GM19463 (cell line): ENCODE results near the gene LRRC49.
"Not testable (repeated sequence)": the region's sequence is repeated elsewhere in the genome, so short reads cannot be mapped to it uniquely, and the experiment has no call there.

Source experiments
- ATAC-seq: cut with Tn5 transposase; IDR thresholded peaks from one replicate; pipeline ENCODE4 v1.9.1; 2021; ENCODE audit warnings: mild to moderate bottlenecking, moderate library complexity; ENCODE audit not compliant: unreplicated experiment

The LRRC49 gene

GRCh38 chr15:70974004-70974832 is 81.6 kb downstream of the LRRC49 start:
- ATAC-seq = no peak

GRCh38 chr15:70976851-70977250 is 84.2 kb downstream of the LRRC49 start:
- ATAC-seq = no peak

- no peak for ATAC-seq
Measured at GRCh38 chr15:70995383-70995970, 102.9 kb downstream of the LRRC49 start.

- no peak for ATAC-seq
Measured at GRCh38 chr15:70998319-70998718, 105.7 kb downstream of the LRRC49 start.

GRCh38 chr15:71002316-71002715 is 109.7 kb downstream of the LRRC49 start:
- no peak for ATAC-seq

- no peak for ATAC-seq
Measured at GRCh38 chr15:71003319-71003718, 110.7 kb downstream of the LRRC49 start.

- not testable (repeated sequence) for ATAC-seq
Measured at GRCh38 chr15:71004506-71004905, 111.9 kb downstream of the LRRC49 start.

GRCh38 chr15:71005895-71006294 is 113.3 kb downstream of the LRRC49 start:
- no peak for ATAC-seq

GRCh38 chr15:71008250-71008870 is 115.7 kb downstream of the LRRC49 start:
- ATAC-seq = no peak

GRCh38 chr15:71010472-71010871 is 117.8 kb downstream of the LRRC49 start:
- ATAC-seq = no peak

GRCh38 chr15:71010997-71011396 is 118.4 kb downstream of the LRRC49 start:
- ATAC-seq = no peak

GRCh38 chr15:71011503-71012155 is 119.0 kb downstream of the LRRC49 start:
- no peak for ATAC-seq

GRCh38 chr15:71013446-71013845 is 120.8 kb downstream of the LRRC49 start:
- no peak for ATAC-seq

- ATAC-seq = no peak
Measured at GRCh38 chr15:71015342-71015741, 122.7 kb downstream of the LRRC49 start.

GRCh38 chr15:71031232-71031631 is 138.6 kb downstream of the LRRC49 start:
- not testable (repeated sequence) for ATAC-seq

- not testable (repeated sequence) for ATAC-seq
Measured at GRCh38 chr15:71035478-71035877, 142.9 kb downstream of the LRRC49 start.

- no peak for ATAC-seq
Measured at GRCh38 chr15:71042356-71042922, 149.8 kb downstream of the LRRC49 start.

- ATAC-seq = no peak
Measured at GRCh38 chr15:71043373-71043772, 150.7 kb downstream of the LRRC49 start.

- ATAC-seq = no peak
Measured at GRCh38 chr15:71044006-71044405, 151.4 kb downstream of the LRRC49 start.

GRCh38 chr15:71046146-71046545 is 153.5 kb downstream of the LRRC49 start:
- not testable (repeated sequence) for ATAC-seq
